Activated effector memory CD4-positive, alpha-beta T cell treated with Interleukin-2 at 50 U/mL for 16 hours (primary cell): ENCODE measurements around the gene LARGE2.

Source experiments
- DNase-seq: peaks from one replicate; pipeline ENCODE4 v3.0.0-alpha.2; 2020

Gene LARGE2

GRCh38 chr11:45968901-45969300, 46.4 kb downstream of the LARGE2 start:
- DNase-seq = no peak

GRCh38 chr11:45973601-45974000, 51.1 kb downstream of the LARGE2 start:
- no peak for DNase-seq

DNA sequence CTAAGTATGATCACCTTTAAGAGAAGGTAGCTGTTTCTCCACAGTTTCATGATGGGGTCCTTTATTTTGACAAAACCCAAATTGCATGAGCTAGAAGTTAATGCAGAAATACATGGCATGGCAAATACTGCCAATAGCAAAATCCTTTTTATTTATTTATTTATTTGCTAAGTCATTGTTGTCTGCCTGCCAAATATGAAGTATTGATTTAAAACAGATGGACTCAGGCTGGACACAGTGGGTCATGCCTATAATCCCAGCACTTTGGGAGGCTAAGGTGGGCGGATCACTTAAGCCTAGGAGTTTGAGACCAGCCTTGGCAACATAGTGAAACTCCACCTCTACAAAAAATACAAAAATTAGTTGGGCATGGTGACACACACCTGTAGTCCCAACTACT, 52.4 kb downstream of the LARGE2 start:
- DNase-seq = no peak
